ENCODE results near the gene MYO16. TPM values are rescaled to one million over a fixed set of nuclear protein-coding genes. Genes with fewer than 3 reads are reported as not detected.

MYO16 gene
- total RNA-seq, 3 donors from 2014 or later = 0.15 to 0.48 (median 0.33) TPM

DNA sequence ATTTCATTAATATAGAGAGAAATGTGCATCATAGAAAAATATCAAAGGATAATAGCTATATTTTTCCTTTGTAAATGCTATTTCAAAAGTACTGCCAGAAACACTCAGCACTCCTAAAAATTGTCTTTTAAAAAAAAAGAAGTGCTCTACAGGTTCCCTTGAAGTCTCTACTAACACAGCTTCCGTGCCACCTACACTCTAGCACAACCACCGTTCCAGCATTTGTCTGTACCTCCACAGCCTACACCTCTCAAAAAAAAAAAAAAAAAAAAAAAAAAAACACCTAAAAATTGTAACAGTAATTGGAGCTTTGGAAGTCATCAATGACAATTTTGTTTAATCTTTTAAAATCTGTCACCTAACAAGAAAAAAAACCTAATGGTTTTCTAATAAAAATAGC is 485.6 kb downstream of the MYO16 start:
- Histone ChIP-seq H3K4me1 (no peaks in the 10 kb centered on the region), H3K9me3 (no peaks in the 10 kb centered on the region), H3K4me3 (no peak overlapping the region), H3K27ac (no peak overlapping the region), H3K27me3 (no peaks in the 10 kb centered on the region), H3K36me3 (no peaks in the 10 kb centered on the region)
- DNase-seq (ENCODE audit: low spot score in 2 of 2) = no peak
- intact Hi-C loops (cut with DNase I; ENCODE audit: low total_unique reads) = no loop called here
- TF ChIP-seq POLR2A (IDR thresholded peaks at IDR 0.05) (no peak), POLR2AphosphoS5 (IDR thresholded peaks at IDR 0.05) (no peak)
- TF ChIP-seq, protein P1, sequence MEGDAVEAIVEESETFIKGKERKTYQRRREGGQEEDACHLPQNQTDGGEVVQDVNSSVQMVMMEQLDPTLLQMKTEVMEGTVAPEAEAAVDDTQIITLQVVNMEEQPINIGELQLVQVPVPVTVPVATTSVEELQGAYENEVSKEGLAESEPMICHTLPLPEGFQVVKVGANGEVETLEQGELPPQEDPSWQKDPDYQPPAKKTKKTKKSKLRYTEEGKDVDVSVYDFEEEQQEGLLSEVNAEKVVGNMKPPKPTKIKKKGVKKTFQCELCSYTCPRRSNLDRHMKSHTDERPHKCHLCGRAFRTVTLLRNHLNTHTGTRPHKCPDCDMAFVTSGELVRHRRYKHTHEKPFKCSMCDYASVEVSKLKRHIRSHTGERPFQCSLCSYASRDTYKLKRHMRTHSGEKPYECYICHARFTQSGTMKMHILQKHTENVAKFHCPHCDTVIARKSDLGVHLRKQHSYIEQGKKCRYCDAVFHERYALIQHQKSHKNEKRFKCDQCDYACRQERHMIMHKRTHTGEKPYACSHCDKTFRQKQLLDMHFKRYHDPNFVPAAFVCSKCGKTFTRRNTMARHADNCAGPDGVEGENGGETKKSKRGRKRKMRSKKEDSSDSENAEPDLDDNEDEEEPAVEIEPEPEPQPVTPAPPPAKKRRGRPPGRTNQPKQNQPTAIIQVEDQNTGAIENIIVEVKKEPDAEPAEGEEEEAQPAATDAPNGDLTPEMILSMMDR (IDR thresholded peaks at IDR 0.05) = no peak

DNA sequence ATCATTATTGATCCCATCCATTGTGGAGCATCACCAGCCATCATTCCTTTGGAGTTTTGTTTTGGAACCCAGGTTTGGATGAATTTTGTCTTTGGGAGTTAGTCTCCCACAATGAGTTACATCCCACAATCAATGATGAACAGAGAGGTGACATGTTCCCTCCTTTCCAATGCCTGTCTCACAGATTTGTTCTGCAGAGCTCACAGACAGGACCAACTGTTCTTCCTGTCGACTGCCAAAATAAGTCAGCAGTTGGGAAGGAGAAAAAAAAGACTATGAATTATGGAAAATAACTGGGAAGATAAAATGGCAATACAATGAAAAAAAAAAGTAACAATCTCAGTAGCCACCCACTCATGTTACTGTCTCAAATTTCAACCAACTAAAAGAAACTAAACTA is 489.1 kb downstream of the MYO16 start:
- Histone ChIP-seq H3K4me1 (no peaks in the 10 kb centered on the region), H3K27me3 (no peaks in the 10 kb centered on the region), H3K4me3 (no peak overlapping the region), H3K9me3 (no peaks in the 10 kb centered on the region), H3K36me3 (no peaks in the 10 kb centered on the region), H3K27ac (no peak overlapping the region)
- TF ChIP-seq, protein P1 (IDR thresholded peaks at IDR 0.05) = no peak
- TF ChIP-seq POLR2AphosphoS5 (IDR thresholded peaks at IDR 0.05) = no peak
- no peak for TF ChIP-seq POLR2A (IDR thresholded peaks at IDR 0.05)
- intact Hi-C loops (cut with DNase I; ENCODE audit: low total_unique reads) = no loop called here
- DNase-seq (ENCODE audit: low spot score in 2 of 2) = no peak

DNA sequence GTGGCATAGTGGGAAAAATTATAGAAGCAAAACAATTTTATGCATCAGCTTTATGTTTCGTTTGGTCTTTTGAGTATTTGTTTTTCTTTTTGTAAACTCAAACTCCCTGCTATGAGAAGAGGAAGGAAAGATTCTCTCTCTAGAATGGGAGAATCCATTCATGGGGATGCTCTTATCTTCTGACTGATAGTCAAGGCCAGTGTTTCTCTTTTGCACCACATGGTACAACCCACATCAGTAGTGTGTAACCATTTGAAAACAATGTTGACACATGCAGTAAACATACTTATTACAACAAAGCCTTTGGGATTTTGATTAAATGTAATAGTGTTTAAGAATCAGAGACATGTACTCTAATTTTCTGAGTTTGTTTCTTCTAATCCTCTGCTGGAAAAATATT is 490.5 kb downstream of the MYO16 start:
- H3K36me3 ChIP-seq = no peaks in the 10 kb centered on the region
- no peak for TF ChIP-seq POLR2AphosphoS5 (IDR thresholded peaks at IDR 0.05)
- TF ChIP-seq, protein P1 (IDR thresholded peaks at IDR 0.05) = no peak
- TF ChIP-seq POLR2A (IDR thresholded peaks at IDR 0.05) = no peak
- H3K9me3 ChIP-seq = no peaks in the 10 kb centered on the region
- H3K4me3 ChIP-seq = no peak overlapping the region
- H3K4me1 ChIP-seq = no peaks in the 10 kb centered on the region
- no peak overlapping the region for H3K27ac ChIP-seq
- DNase-seq (ENCODE audit: low spot score in 2 of 2) = no peak
- H3K27me3 ChIP-seq = no peaks in the 10 kb centered on the region
- intact Hi-C loops (cut with DNase I; ENCODE audit: low total_unique reads) = no loop called here

DNA sequence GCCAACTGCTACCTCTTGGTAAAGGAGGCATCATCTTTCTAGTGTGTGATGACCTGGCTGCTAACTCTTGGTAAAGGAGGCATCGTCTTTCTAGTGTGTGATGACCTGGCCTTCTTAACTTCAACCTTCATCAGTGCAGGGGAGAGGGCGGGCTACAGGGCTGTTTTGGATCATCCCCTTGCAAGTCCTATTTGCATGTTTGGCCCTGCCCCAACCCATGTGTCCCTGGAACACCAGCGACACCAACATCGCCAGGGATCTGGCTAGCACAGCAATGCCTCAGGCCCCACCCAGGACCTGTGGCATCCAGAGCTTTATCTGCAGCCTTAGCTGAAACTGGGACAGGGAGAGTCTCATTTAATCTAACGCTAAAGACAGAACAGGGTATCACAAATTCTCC is 492.4 kb downstream of the MYO16 start:
- Histone ChIP-seq H3K27ac (no peak overlapping the region), H3K36me3 (no peaks in the 10 kb centered on the region), H3K27me3 (no peaks in the 10 kb centered on the region), H3K4me3 (no peak overlapping the region), H3K9me3 (no peaks in the 10 kb centered on the region), H3K4me1 (no peaks in the 10 kb centered on the region)
- TF ChIP-seq, protein P1 (IDR thresholded peaks at IDR 0.05) = no peak
- TF ChIP-seq POLR2AphosphoS5 (IDR thresholded peaks at IDR 0.05) (no peak), POLR2A (IDR thresholded peaks at IDR 0.05) (no peak)
- intact Hi-C loops (cut with DNase I; ENCODE audit: low total_unique reads) = no loop called here
- DNase-seq (ENCODE audit: low spot score in 2 of 2) = no peak

DNA sequence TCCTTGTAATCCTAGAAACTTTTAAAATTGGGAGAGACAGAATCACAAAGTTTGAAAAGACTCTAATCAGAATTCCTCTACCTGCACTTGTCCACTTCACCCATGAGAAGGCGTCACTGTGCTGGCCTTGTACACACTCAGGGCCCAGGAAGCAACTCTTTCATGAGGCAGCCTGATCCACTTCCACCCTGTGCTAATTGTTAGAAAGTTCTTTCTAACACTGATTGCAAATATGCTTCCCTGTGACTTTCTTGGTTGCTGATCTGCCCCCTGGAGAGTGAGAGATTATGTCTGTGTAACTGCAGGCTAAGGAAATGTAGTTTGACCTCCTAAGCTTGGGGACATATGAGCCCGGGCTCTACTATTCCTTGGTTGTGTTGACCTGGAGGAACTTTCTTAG is 494.6 kb downstream of the MYO16 start:
- Histone ChIP-seq H3K36me3 (no peaks in the 10 kb centered on the region), H3K4me1 (no peaks in the 10 kb centered on the region), H3K27ac (no peak overlapping the region), H3K27me3 (no peaks in the 10 kb centered on the region), H3K9me3 (no peaks in the 10 kb centered on the region), H3K4me3 (no peak overlapping the region)
- intact Hi-C loops (cut with DNase I; ENCODE audit: low total_unique reads) = no loop called here
- TF ChIP-seq, protein P1 (IDR thresholded peaks at IDR 0.05) = no peak
- no peak for TF ChIP-seq POLR2A (IDR thresholded peaks at IDR 0.05)
- no peak for TF ChIP-seq POLR2AphosphoS5 (IDR thresholded peaks at IDR 0.05)
- DNase-seq (ENCODE audit: low spot score in 2 of 2) = no peak

Measured in breast epithelium (tissue), 4 donors.